ENCODE data around the gene SLC29A3. TPM values are rescaled to one million over a fixed set of nuclear protein-coding genes. Genes with fewer than 3 reads are reported as not detected.

The SLC29A3 gene
- total RNA-seq, 2 experiments from 2014 or later: 2.9 to 3.3 TPM

DNA sequence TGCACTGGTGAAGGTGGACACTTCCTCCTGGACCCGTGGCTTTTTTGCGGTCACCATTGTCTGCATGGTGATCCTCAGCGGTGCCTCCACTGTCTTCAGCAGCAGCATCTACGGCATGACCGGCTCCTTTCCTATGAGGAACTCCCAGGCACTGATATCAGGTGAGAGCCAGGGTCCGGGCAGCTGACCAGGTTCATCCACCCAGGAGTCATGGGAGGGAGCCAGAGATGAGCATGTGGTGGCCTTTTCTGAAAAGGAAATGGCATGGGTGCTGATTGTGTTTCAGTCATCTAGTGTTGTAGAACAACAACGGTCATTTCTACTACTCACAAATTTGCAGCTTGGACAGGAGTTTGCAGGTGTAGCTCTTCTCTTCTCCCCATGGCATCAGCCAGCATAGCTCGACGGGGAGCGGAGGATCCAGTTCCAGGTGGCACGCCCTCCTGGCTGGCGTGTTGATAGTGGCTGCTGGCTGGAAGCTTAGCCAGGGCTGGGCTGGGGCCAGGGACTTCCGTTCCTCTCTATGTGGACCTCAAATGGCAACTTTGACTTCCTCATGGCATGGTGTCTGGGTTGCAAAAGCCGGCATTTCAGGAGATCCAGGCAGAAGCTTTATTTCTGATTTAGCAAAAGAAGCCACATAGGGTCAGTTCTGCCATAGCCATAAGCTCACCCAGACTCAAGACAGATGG, 32.7 kb downstream of the SLC29A3 start:
- no peaks in the 10 kb centered on the region for H3K27me3 Mint-ChIP-seq
- no peaks in the 10 kb centered on the region for H3K9me3 Mint-ChIP-seq
- DNase-seq (no peak), ATAC-seq (no peak)
- no peak overlapping the region for H3K27ac Mint-ChIP-seq
- TF ChIP-seq, protein P1, sequence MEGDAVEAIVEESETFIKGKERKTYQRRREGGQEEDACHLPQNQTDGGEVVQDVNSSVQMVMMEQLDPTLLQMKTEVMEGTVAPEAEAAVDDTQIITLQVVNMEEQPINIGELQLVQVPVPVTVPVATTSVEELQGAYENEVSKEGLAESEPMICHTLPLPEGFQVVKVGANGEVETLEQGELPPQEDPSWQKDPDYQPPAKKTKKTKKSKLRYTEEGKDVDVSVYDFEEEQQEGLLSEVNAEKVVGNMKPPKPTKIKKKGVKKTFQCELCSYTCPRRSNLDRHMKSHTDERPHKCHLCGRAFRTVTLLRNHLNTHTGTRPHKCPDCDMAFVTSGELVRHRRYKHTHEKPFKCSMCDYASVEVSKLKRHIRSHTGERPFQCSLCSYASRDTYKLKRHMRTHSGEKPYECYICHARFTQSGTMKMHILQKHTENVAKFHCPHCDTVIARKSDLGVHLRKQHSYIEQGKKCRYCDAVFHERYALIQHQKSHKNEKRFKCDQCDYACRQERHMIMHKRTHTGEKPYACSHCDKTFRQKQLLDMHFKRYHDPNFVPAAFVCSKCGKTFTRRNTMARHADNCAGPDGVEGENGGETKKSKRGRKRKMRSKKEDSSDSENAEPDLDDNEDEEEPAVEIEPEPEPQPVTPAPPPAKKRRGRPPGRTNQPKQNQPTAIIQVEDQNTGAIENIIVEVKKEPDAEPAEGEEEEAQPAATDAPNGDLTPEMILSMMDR (IDR thresholded peaks at IDR 0.05): no peak
- H3K4me1 Mint-ChIP-seq (ENCODE audit: low read depth): peaks cover 20% of the 10 kb centered on the region
- ChIA-PET POLR2A (interaction anchor here (0.8 to 1.5 kb wide), 2 partner anchors 9 to 23 kb away, joined by 4 to 5 read pairs; no protein-coding TSS in a partner anchor), CTCF (interaction anchor here (0.8 to 0.9 kb wide), 2 partner anchors 10 to 38 kb away, joined by 3 read pairs; no protein-coding TSS in a partner anchor)
- intact Hi-C loops (cut with micrococcal nuclease): no loop called here
- peaks cover 1% of the 10 kb centered on the region for H3K36me3 Mint-ChIP-seq (ENCODE audit: low read depth)
- H3K4me3 Mint-ChIP-seq: no peak overlapping the region

DNA sequence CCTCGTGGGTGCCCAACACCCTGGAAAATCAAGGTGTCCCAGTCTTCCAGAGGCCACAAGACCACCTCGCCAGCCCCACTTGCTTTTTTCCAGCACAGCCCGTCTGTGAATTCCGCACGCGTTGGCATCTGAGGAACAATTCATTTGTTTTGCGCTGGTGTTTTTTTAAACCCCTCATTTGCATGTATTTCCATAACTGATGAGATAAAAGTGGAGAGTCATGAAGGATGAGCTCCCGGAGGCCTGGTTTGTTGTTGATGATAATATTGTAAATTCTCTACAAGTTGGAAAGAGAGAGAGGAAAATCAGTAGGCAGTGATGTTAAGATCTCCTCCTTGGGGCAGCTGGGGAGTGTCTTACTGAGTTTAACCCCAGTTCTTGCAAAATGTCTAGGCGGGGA, 34.6 kb downstream of the SLC29A3 start:
- peaks cover 1% of the 10 kb centered on the region for H3K36me3 Mint-ChIP-seq (ENCODE audit: low read depth)
- POLR2A ChIA-PET: no interaction called here

DNA sequence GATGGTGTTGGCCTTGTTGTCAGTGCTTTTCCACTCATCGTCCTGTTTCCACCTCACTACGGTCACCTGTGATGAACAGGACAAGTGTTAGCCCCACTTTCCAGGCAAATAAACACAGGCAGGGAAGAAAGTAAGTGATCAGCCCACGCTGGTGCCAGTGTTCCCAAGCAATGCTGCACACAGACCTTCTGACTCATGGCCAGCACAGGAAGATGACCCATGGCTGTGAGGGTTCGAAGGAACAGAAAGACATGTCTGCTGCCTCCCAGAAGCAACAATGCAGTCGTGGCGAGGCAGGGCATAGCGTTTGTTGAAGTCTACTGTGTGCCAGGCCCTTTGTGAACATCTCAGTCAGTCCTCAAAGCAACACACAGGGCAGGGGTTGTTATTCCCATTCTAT, 35.7 kb downstream of the SLC29A3 start:
- peaks cover 4% of the 10 kb centered on the region for H3K36me3 Mint-ChIP-seq (ENCODE audit: low read depth)
- DNase-seq (no peak), ATAC-seq (no peak)
- no peaks in the 10 kb centered on the region for H3K9me3 Mint-ChIP-seq
- POLR2A ChIA-PET: no interaction called here
- H3K4me1 Mint-ChIP-seq (ENCODE audit: low read depth): peaks cover 15% of the 10 kb centered on the region
- TF ChIP-seq, protein P1 (IDR thresholded peaks at IDR 0.05): no peak
- no peaks in the 10 kb centered on the region for H3K27me3 Mint-ChIP-seq
- CTCF ChIA-PET: no interaction called here
- H3K27ac Mint-ChIP-seq: no peak overlapping the region
- intact Hi-C loops (cut with micrococcal nuclease): no loop called here
- no peak overlapping the region for H3K4me3 Mint-ChIP-seq

More for the DNA sequence above, 34.6 kb downstream of the SLC29A3 start:
- CTCF ChIA-PET: no interaction called here
- H3K27me3 Mint-ChIP-seq: no peaks in the 10 kb centered on the region
- intact Hi-C loops (cut with micrococcal nuclease): no loop called here
- TF ChIP-seq, protein P1 (IDR thresholded peaks at IDR 0.05): no peak
- DNase-seq (no peak), ATAC-seq (no peak)
- H3K4me3 Mint-ChIP-seq: no peak overlapping the region
- no peaks in the 10 kb centered on the region for H3K9me3 Mint-ChIP-seq
- H3K4me1 Mint-ChIP-seq (ENCODE audit: low read depth): peaks cover 19% of the 10 kb centered on the region
- no peak overlapping the region for H3K27ac Mint-ChIP-seq

DNA sequence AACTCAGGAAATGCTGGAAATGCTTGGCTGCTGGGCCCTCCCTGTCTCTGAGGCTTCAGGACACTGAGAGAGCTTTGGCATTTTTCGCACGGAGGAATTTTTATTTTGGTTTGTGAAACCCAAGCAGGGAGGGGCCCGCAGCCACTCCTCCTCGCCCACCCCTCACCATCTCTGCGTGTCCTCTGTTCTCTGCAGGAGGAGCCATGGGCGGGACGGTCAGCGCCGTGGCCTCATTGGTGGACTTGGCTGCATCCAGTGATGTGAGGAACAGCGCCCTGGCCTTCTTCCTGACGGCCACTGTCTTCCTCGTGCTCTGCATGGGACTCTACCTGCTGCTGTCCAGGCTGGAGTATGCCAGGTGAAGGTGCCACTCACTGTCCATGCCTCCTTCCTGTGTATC, 36.8 kb downstream of the SLC29A3 start:
- DNase-seq (no peak), ATAC-seq (no peak)
- H3K4me3 Mint-ChIP-seq: no peak overlapping the region
- intact Hi-C loops (cut with micrococcal nuclease): no loop called here
- no peaks in the 10 kb centered on the region for H3K9me3 Mint-ChIP-seq
- no peak overlapping the region for H3K27ac Mint-ChIP-seq
- no peaks in the 10 kb centered on the region for H3K27me3 Mint-ChIP-seq
- ChIA-PET CTCF (no interaction called here), POLR2A (no interaction called here)
- H3K4me1 Mint-ChIP-seq (ENCODE audit: low read depth): peaks cover 6% of the 10 kb centered on the region
- TF ChIP-seq, protein P1 (IDR thresholded peaks at IDR 0.05): no peak
- peaks cover 4% of the 10 kb centered on the region for H3K36me3 Mint-ChIP-seq (ENCODE audit: low read depth)

DNA sequence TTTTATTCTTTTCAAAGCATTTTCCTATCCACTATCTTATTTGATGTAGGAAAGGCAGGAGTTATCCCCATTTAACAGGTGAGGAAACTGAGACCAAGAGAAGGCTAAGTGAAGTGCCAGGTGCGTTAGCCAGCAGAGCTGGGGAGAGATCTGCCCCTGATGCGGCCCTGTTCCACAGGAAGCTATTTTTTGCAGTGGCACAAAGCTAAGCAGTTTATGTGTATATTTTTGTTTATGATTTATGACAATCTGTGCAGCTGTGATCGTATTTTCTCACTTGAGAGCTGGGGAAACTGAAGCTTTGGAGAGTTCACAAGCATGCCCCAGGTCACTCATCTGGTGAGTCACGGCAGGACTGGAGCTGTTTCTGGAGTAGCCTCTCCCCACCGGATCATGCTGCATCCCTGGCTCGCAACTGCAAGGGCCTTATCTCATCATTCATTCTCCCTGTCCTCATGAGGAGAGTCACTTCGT, 38.8 kb downstream of the SLC29A3 start:
- intact Hi-C loops (cut with micrococcal nuclease): no loop called here
- ChIA-PET CTCF (no interaction called here), POLR2A (no interaction called here)
- TF ChIP-seq, protein P1 (IDR thresholded peaks at IDR 0.05): no peak
- H3K4me1 Mint-ChIP-seq (ENCODE audit: low read depth): no peaks in the 10 kb centered on the region
- peaks cover 8% of the 10 kb centered on the region for H3K36me3 Mint-ChIP-seq (ENCODE audit: low read depth)
- H3K9me3 Mint-ChIP-seq: no peaks in the 10 kb centered on the region
- ATAC-seq: no peak
- no peak overlapping the region for H3K27ac Mint-ChIP-seq
- DNase-seq: no peak
- no peaks in the 10 kb centered on the region for H3K27me3 Mint-ChIP-seq
- no peak overlapping the region for H3K4me3 Mint-ChIP-seq

Data from activated CD8-positive, alpha-beta T cell treated with anti-CD3 and anti-CD28 coated beads for 36 hours (primary cell).